Skeletal muscle tissue (tissue), 4 donors: Measurements from ENCODE around the gene EFCAB7. TPM values are rescaled to one million over a fixed set of nuclear protein-coding genes. Genes with fewer than 3 reads are reported as not detected.
"Not testable (repeated sequence)": the region's sequence is repeated elsewhere in the genome, so short reads cannot be mapped to it uniquely, and the experiment has no call there.

Source experiments
- H3K27ac ChIP-seq: one replicate; pipeline ENCODE4 v1.7.0; 2013; ENCODE audit warnings: mild to moderate bottlenecking, low read depth, low read length, inconsistent platforms
- H3K27me3 ChIP-seq, 3 donors: one replicate each; pipeline ENCODE4 v1.7.0; 2013; ENCODE audit warnings: low read length in 3 of 3; ENCODE audit not compliant: control insufficient read depth in 3 of 3, insufficient read depth in 3 of 3
- H3K36me3 ChIP-seq, 3 donors: one replicate each; pipeline ENCODE4 v1.7.0; 2013; ENCODE audit warnings: low read length in 3 of 3; ENCODE audit not compliant: control insufficient read depth in 3 of 3, insufficient read depth in 3 of 3
- H3K4me1 ChIP-seq, 3 donors: one replicate each; pipeline ENCODE4 v1.7.0; 2013; ENCODE audit warnings: low read length in 3 of 3, mild to moderate bottlenecking in 3 of 3; ENCODE audit not compliant: control insufficient read depth in 3 of 3, insufficient read depth in 3 of 3
- H3K4me3 ChIP-seq, 3 donors: one replicate each; pipeline ENCODE4 v1.7.0; 2013; ENCODE audit warnings: low read length in 3 of 3
- H3K9ac ChIP-seq, 3 donors: one replicate each; pipeline ENCODE4 v1.7.0; 2013; ENCODE audit warnings: low read length in 3 of 3, mild to moderate bottlenecking in 3 of 3, moderate library complexity in 2 of 3, low read depth in 1 of 3
- H3K9me3 ChIP-seq, 3 donors: one replicate each; pipeline ENCODE4 v1.7.0; 2013; ENCODE audit warnings: low read length in 3 of 3; ENCODE audit not compliant: control insufficient read depth in 3 of 3
- total RNA-seq: library from RNA; depleted of rRNA; stranded (reverse); fragments of >200 nt; gene quantifications from one replicate; pipeline ENCODE4 v1.2.3, GENCODE V29; 2014
- donor health status: Osteomylitis.

EFCAB7 gene
- total RNA-seq, 1 donor from 2014 or later, result 4.7 TPM

- not testable (repeated sequence) for H3K27me3 ChIP-seq, H3K9ac ChIP-seq, H3K9me3 ChIP-seq, H3K4me1 ChIP-seq, H3K36me3 ChIP-seq, H3K4me3 ChIP-seq, H3K27ac ChIP-seq
Measured at GRCh38 chr1:63574203-63574796, 51.0 kb downstream of the EFCAB7 start.

- Histone ChIP-seq H3K36me3 (no peaks in the 10 kb centered on the region), H3K9ac (no peak overlapping the region), H3K27me3 (no peaks in the 10 kb centered on the region), H3K4me1 (peaks cover 3 to 4% (median 3%) of the 10 kb centered on the region in 3 donors), H3K4me3 (no peak overlapping the region), H3K27ac (no peak overlapping the region), H3K9me3 (no peaks in the 10 kb centered on the region)
Measured at GRCh38 chr1:63575340-63575826, 52.1 kb downstream of the EFCAB7 start.

GRCh38 chr1:63586326-63586725, 63.0 kb downstream of the EFCAB7 start:
- not testable (repeated sequence) for H3K9me3 ChIP-seq, H3K9ac ChIP-seq, H3K27ac ChIP-seq, H3K4me3 ChIP-seq, H3K36me3 ChIP-seq, H3K27me3 ChIP-seq
- peaks cover 4 to 11% (median 6%) of the 10 kb centered on the region in 3 donors for H3K4me1 ChIP-seq

- Histone ChIP-seq H3K4me3 (peak overlapping the region in 1 of 3 donors; percentile 25), H3K9me3 (no peaks in the 10 kb centered on the region), H3K36me3 (no peaks in the 10 kb centered on the region), H3K27ac (peak overlapping the region; percentile 59), H3K27me3 (no peaks in the 10 kb centered on the region), H3K9ac (peak overlapping the region in 2 of 3 donors; percentile 36 to 40), H3K4me1 (peaks cover 6 to 25% (median 14%) of the 10 kb centered on the region in 3 donors)
Measured at GRCh38 chr1:63590166-63590560, 66.8 kb downstream of the EFCAB7 start.

- H3K36me3 ChIP-seq, result no peaks in the 10 kb centered on the region
- peak overlapping the region; percentile 94 for H3K27ac ChIP-seq
- H3K9ac ChIP-seq, result peak overlapping the region; percentile 88 to 98 (median 96)
- no peaks in the 10 kb centered on the region for H3K9me3 ChIP-seq
- peaks cover 9 to 36% (median 24%) of the 10 kb centered on the region in 3 donors for H3K4me1 ChIP-seq
- H3K27me3 ChIP-seq, result no peaks in the 10 kb centered on the region
- H3K4me3 ChIP-seq, result peak overlapping the region; percentile 88 to 98 (median 92)
Measured at GRCh38 chr1:63592536-63593302, 69.4 kb downstream of the EFCAB7 start.

GRCh38 chr1:63593303-63593885, 70.1 kb downstream of the EFCAB7 start, which contains the start of gene PGM1:
Gene PGM1, plus strand, starts transcription at chr1:63593411. Its CDS starts 78 bp downstream, at chr1:63593489.
- Histone ChIP-seq H3K27me3 (no peaks in the 10 kb centered on the region), H3K9ac (peak within 1 kb of the TSS; percentile 88 to 98 (median 96)), H3K4me3 (peak within 1 kb of the TSS; percentile 88 to 98 (median 92)), H3K4me1 (peaks cover 9 to 36% (median 24%) of the 10 kb centered on the region in 3 donors), H3K27ac (peak within 1 kb of the TSS; percentile 94), H3K36me3 (no peaks in the 10 kb centered on the region), H3K9me3 (no peaks in the 10 kb centered on the region)

GRCh38 chr1:63593886-63594605, 70.7 kb downstream of the EFCAB7 start:
- peaks cover 9 to 40% (median 29%) of the 10 kb centered on the region in 3 donors for H3K4me1 ChIP-seq

GRCh38 chr1:63595435-63595834, 72.1 kb downstream of the EFCAB7 start:
- H3K4me1 ChIP-seq, result peaks cover 3 to 39% (median 29%) of the 10 kb centered on the region in 3 donors
- H3K9ac ChIP-seq, result no peak overlapping the region
- peak overlapping the region; percentile 40 for H3K27ac ChIP-seq
- no peaks in the 10 kb centered on the region for H3K36me3 ChIP-seq
- no peaks in the 10 kb centered on the region for H3K27me3 ChIP-seq
- H3K4me3 ChIP-seq, result peak overlapping the region in 2 of 3 donors; percentile 33 to 45
- no peaks in the 10 kb centered on the region for H3K9me3 ChIP-seq

More at GRCh38 chr1:63593886-63594605, 70.7 kb downstream of the EFCAB7 start:
- Histone ChIP-seq H3K9me3 (no peaks in the 10 kb centered on the region), H3K9ac (peak overlapping the region; percentile 88 to 98 (median 96)), H3K4me3 (peak overlapping the region; percentile 88 to 98 (median 92)), H3K36me3 (no peaks in the 10 kb centered on the region), H3K27me3 (no peaks in the 10 kb centered on the region), H3K27ac (peak overlapping the region; percentile 94)

GRCh38 chr1:63599799-63600198, 76.5 kb downstream of the EFCAB7 start:
- Histone ChIP-seq H3K27ac (peak overlapping the region; percentile 69), H3K27me3 (no peaks in the 10 kb centered on the region), H3K4me3 (peak overlapping the region in 1 of 3 donors; percentile 34), H3K4me1 (peaks cover 35 to 58% (median 36%) of the 10 kb centered on the region in 3 donors), H3K36me3 (peaks cover 0 to 2% (median 0%) of the 10 kb centered on the region in 3 donors), H3K9me3 (no peaks in the 10 kb centered on the region), H3K9ac (no peak overlapping the region)
